ENCODE results near the gene UGT1A9.
"Not testable (repeated sequence)": the region's sequence is repeated elsewhere in the genome, so short reads cannot be mapped to it uniquely, and the experiment has no call there.

Gene UGT1A9

GRCh38 chr2:233671290-233672161, at the start of gene UGT1A9:
TSS of gene UGT1A9 (plus strand) at chr2:233671898. CDS start at chr2:233671935, 37 bp downstream.
- no peak for DNase-seq

GRCh38 chr2:233627331-233628025, 44.2 kb upstream of the UGT1A9 start:
- no peak for DNase-seq

- not testable (repeated sequence) for DNase-seq
Observed at GRCh38 chr2:233636306-233636705, 35.4 kb upstream of the UGT1A9 start, which contains the start of gene UGT1A10. TSS of gene UGT1A10 (plus strand) at chr2:233636448. CDS start at chr2:233636523, 75 bp downstream.

- DNase-seq, result no peak
Observed at GRCh38 chr2:233638836-233639235, 32.9 kb upstream of the UGT1A9 start.

GRCh38 chr2:233639860-233640259, 31.8 kb upstream of the UGT1A9 start:
- no peak for DNase-seq

GRCh38 chr2:233643128-233643527, 28.6 kb upstream of the UGT1A9 start:
- DNase-seq, result no peak

- not testable (repeated sequence) for DNase-seq
Observed at GRCh38 chr2:233646033-233646432, 25.7 kb upstream of the UGT1A9 start.

GRCh38 chr2:233650981-233651380, 20.7 kb upstream of the UGT1A9 start:
- no peak for DNase-seq

GRCh38 chr2:233651430-233651829, 20.3 kb upstream of the UGT1A9 start:
- no peak for DNase-seq

- DNase-seq, result no peak
Observed at GRCh38 chr2:233654501-233654900, 17.2 kb upstream of the UGT1A9 start.

GRCh38 chr2:233655043-233655442, 16.7 kb upstream of the UGT1A9 start:
- DNase-seq, result no peak

- DNase-seq, result not testable (repeated sequence)
Observed at GRCh38 chr2:233655943-233656342, 15.8 kb upstream of the UGT1A9 start.

GRCh38 chr2:233656443-233656842, 15.3 kb upstream of the UGT1A9 start:
- DNase-seq, result no peak

- DNase-seq, result no peak
Observed at GRCh38 chr2:233658610-233659009, 13.1 kb upstream of the UGT1A9 start.

- no peak for DNase-seq
Observed at GRCh38 chr2:233663911-233664310, 7.8 kb upstream of the UGT1A9 start.

GRCh38 chr2:233668605-233669260, 3.0 kb upstream of the UGT1A9 start:
- DNase-seq, result no peak

GRCh38 chr2:233672886-233673285, 1.2 kb downstream of the UGT1A9 start:
- DNase-seq, result no peak

GRCh38 chr2:233673896-233674295, 2.2 kb downstream of the UGT1A9 start:
- DNase-seq, result no peak

GRCh38 chr2:233674314-233674713, 2.6 kb downstream of the UGT1A9 start:
- no peak for DNase-seq

GRCh38 chr2:233674995-233675394, 3.3 kb downstream of the UGT1A9 start:
- no peak for DNase-seq

- DNase-seq, result no peak
Observed at GRCh38 chr2:233676046-233676445, 4.3 kb downstream of the UGT1A9 start.

GRCh38 chr2:233679196-233679595, 7.5 kb downstream of the UGT1A9 start:
- no peak for DNase-seq

GRCh38 chr2:233680361-233681045, 8.8 kb downstream of the UGT1A9 start:
- DNase-seq, result no peak
